ENCODE data around the gene NCAN. TPM values are rescaled to one million over a fixed set of nuclear protein-coding genes. Genes with fewer than 3 reads are reported as not detected.

Gene NCAN
- total and polyA plus RNA-seq, 2 of the 4 experiments (the other 2 are of a cell fraction): not detected

- Histone ChIP-seq H4K8ac (ENCODE audit: low read depth in 2 of 2, low read length in 2 of 2) (peak overlapping the region; percentile 88; a peak in 3 of 4 replicates), H3K4me1 (ENCODE audit: control insufficient read depth, insufficient read depth, low read length) (peaks cover 2% of the 10 kb centered on the region; the same call in 1 of the 2 replicates), H2BK120ac (ENCODE audit: low read depth, low read length) (no peak overlapping the region; the same call in 1 of the 2 replicates), H3K9me1 (ENCODE audit: insufficient read depth, low read length) (peaks cover 4% of the 10 kb centered on the region; the same call in 1 of the 2 replicates), H2BK15ac (ENCODE audit: low read depth, low read length) (no peak overlapping the region; the same call in 2 of the 3 replicates), H3K27ac (ENCODE audit: insufficient read depth, low read length) (no peak overlapping the region), H3K56ac (ENCODE audit: extremely low read depth, insufficient read depth, low read length) (no peak overlapping the region), H4K91ac (ENCODE audit: insufficient read depth, low read depth, low read length) (peak overlapping the region; percentile 46; the same call in 1 of the 2 replicates), H3K23ac (ENCODE audit: low read depth, low read length) (peak overlapping the region; percentile 51; the same call in 1 of the 2 replicates), H2AK5ac (ENCODE audit: low read depth, low read length) (peak overlapping the region; percentile 73; the same call in 1 of the 2 replicates), H3K18ac (ENCODE audit: low read depth, low read length) (no peak overlapping the region), H3K36me3 (ENCODE audit: control insufficient read depth, insufficient read depth, low read length) (peaks cover 14% of the 10 kb centered on the region; the same call in 1 of the 2 replicates), H3K27me3 (ENCODE audit: control insufficient read depth, insufficient read depth, low read length) (no peaks in the 10 kb centered on the region; the same call in 1 of the 2 replicates), H2BK20ac (ENCODE audit: low read depth, low read length) (0 out of 2 replicates have a peak overlapping the region, but pooled peaks have one; percentile 45), H3K79me1 (ENCODE audit: low read depth in 1 of 2, low read length in 2 of 2) (0 out of 4 replicates have a peak, but pooled peaks cover 0 to 6% of the 10 kb centered on the region in 2 experiments), H3K14ac (replicated peaks; ENCODE audit: low read depth, low read length) (peak overlapping the region; percentile 76), H3K9me3 (ENCODE audit: control insufficient read depth, insufficient read depth, low read length) (no peaks in the 10 kb centered on the region), H4K20me1 (ENCODE audit: insufficient read depth, low read length) (no peaks in the 10 kb centered on the region; the same call in 1 of the 2 replicates), H3K4me3 (ENCODE audit: insufficient read depth, low read depth, low read length) (no peak overlapping the region), H2AFZ (replicated peaks; ENCODE audit: low read length, poor library complexity) (peak overlapping the region; percentile 92), H3K4ac (ENCODE audit: low read depth, low read length) (peak overlapping the region; percentile 77; the same call in 1 of the 2 replicates), H3K4me2 (ENCODE audit: low read depth, low read length) (peak overlapping the region; percentile 13), H4K5ac (ENCODE audit: low read depth, low read length) (peak overlapping the region; percentile 3), H3K9ac (ENCODE audit: low read depth, low read length) (peak overlapping the region; percentile 38; the same call in 1 of the 2 replicates), H2BK5ac (ENCODE audit: low read depth, low read length, poor library complexity, severe bottlenecking) (no peak overlapping the region), H2AK9ac (replicated peaks; ENCODE audit: low read depth, low read length, poor library complexity) (no peak overlapping the region)
- ChIA-PET CTCF (no interaction called here), POLR2A (ENCODE audit: unreplicated experiment) (no interaction called here)
- DNase-seq: no peak
- dilution Hi-C loops (cut with HindIII; ENCODE audit: low sequenced_read_pairs, unreplicated experiment): no loop called here
- ATAC-seq (ENCODE audit: low read depth): no peak
- WGBS, 2 experiments (ENCODE audit: extremely low coverage in 2 of 2, insufficient read length in 1 of 2): 89% methylated on average over 2 of the region's 8 CpGs; no CpG with 5 or more reads in 1 of the 2 experiments
- intact Hi-C loops (cut with micrococcal nuclease): no loop called here
- in situ Hi-C loops (cut with MboI; ENCODE audit: low sequenced_read_pairs): no loop called here
- no TSS peak for BruUV-seq (replicated peaks)
- no peak for TF ChIP-seq MXI1 (IDR thresholded peaks at IDR 0.05; ENCODE audit: borderline replicate concordance, low read depth, low read length)
- no peak for TF ChIP-seq MAFK (IDR thresholded peaks at IDR 0.05; ENCODE audit: low read depth, low read length)
- TF ChIP-seq RCOR1 (IDR thresholded peaks at IDR 0.05; ENCODE audit: insufficient replicate concordance, low read length): no peak
- TF ChIP-seq CTCF (conservative IDR thresholded peaks at IDR 0.05; ENCODE audit: low read depth, low read length): no peak
- TF ChIP-seq USF2 (IDR thresholded peaks at IDR 0.05; ENCODE audit: low read depth, low read length): no peak
- no peak for TF ChIP-seq FOS (IDR thresholded peaks at IDR 0.05; ENCODE audit: low read depth, low read length)
- no peak for TF ChIP-seq SMC3 (IDR thresholded peaks at IDR 0.05; ENCODE audit: low read depth, low read length)
- no peak for TF ChIP-seq CEBPB (IDR thresholded peaks at IDR 0.05; ENCODE audit: low read depth, low read length)
- TF ChIP-seq POLR2A (IDR thresholded peaks at IDR 0.05; ENCODE audit: low read depth, low read length): no peak
- TF ChIP-seq ELK1 (IDR thresholded peaks at IDR 0.05; ENCODE audit: borderline replicate concordance, low read depth, low read length): no peak
- TF ChIP-seq RFX5 (IDR thresholded peaks at IDR 0.05; ENCODE audit: low read depth, low read length): no peak
- TF ChIP-seq BHLHE40 (IDR thresholded peaks at IDR 0.05; ENCODE audit: low read depth, low read length): no peak
- TF ChIP-seq CHD1 (IDR thresholded peaks at IDR 0.05; ENCODE audit: low read depth, low read length): no peak
- TF ChIP-seq MAZ (IDR thresholded peaks at IDR 0.05; ENCODE audit: borderline replicate concordance, low read depth, low read length): no peak
Observed at GRCh38 chr19:19271828-19272599, 60.3 kb downstream of the NCAN start.
